Stimulated activated CD8-positive, alpha-beta memory T cell treated with anti-CD3 and anti-CD28 coated beads, Interleukin-4, amount 100 ng/mL, for 1 hour (primary cell): Measurements from ENCODE around the gene TNS1.

Source experiments
- DNase-seq, 2 donors: peaks; one replicate each; pipeline ENCODE4 v3.0.0-alpha.2; 2020; ENCODE audit warnings: low read depth in 2 of 2, low spot score in 1 of 2

Gene TNS1

DNA sequence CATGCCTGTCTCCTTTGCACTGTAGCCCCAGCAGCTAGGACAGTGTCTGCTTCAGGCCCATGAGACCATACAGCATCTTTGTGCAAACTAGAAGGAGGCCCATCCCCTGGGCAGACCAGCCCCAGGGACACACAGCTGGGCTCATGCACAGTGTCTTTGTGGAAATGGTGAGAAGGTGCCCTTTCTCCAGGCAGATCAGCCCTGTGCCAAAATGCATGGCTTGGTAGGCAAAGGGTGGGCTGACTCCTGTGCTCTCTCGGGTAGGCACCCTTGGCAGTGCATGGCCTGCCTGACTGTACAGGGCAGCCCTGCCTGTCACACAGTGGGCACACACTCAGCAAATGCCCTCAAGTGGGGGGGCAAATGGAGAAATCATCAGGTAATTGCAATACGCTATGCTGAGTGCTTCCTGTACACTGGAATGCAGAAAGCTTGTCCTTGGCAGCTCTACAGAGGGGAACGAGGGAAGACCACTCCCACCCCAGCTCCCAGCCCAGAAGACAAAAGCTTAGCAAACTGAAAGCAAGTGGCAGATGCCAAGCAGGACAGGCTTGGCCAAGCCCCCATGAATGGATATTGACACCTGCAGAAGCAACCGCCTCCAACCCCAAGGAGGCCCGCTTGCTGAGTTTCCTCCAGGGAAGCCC, 21.6 kb downstream of the TNS1 start:
- no peak for DNase-seq

DNA sequence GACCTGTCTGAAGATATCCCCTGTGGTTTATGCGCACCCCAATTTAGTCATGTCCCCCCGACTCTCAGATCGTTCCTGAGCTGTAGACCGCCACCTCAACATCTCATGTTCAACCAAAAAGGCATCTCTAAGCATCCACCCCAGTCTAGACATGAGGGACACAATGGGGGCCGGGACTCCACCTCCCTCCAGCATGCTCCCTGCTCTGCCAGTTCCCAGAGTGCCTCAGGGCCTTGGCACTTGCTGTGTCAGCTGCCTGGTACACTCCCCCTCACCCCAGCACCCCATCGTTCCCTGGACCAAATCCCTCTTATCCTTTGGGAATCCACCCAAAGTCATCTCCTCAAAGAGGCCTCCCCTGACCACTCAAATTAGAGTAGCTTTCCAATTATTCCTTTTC, 22.2 kb downstream of the TNS1 start:
- DNase-seq: no peak

DNA sequence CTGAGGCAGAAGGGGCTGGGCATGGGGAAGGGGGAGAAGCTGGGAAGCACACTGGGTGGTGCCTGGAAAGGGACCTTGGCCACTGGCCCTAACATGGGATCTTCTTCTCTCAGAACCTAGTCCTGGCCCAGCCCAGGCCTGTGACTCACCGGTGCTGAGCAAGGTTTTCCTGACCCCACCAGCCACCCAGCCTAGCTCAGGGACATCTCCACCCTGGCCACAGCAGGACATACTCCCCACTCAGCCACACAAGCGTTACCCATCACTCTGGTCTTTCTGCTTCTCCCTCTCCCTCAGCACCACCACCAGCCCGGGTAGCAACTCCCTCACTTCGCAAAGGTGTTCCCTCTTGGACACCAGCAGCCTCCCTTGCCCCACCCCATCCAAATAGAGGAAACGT, 22.8 kb downstream of the TNS1 start:
- DNase-seq: no peak

DNA sequence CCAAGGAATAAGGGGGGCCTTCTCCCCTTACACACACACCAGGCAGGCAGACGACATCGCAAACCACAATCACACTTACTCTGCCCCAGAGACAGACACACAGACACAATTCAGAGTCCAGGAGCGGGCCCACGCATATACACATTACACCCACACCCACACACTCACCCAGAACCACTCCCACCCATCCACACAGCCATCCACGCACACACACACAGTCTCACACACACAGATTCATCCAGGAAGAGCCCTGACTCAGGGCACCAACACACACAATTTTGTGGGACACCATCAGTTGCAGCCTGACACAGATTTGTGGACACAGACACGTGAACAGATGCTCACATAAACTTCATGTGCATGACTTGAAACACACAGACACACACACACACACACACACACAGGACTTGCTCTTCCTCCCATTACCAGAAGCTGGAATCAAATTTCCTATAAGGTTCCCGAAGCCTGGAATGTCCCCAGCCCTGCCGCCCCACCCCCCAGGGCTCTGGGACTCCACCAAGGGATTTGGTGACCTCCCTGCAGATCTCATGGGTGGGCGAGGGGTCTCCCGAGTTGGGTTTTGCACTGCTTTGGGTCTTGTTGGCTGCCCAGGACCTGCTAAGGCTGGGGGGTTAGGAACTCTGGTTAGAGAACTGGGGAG, 23.5 kb downstream of the TNS1 start:
- no peak for DNase-seq

DNA sequence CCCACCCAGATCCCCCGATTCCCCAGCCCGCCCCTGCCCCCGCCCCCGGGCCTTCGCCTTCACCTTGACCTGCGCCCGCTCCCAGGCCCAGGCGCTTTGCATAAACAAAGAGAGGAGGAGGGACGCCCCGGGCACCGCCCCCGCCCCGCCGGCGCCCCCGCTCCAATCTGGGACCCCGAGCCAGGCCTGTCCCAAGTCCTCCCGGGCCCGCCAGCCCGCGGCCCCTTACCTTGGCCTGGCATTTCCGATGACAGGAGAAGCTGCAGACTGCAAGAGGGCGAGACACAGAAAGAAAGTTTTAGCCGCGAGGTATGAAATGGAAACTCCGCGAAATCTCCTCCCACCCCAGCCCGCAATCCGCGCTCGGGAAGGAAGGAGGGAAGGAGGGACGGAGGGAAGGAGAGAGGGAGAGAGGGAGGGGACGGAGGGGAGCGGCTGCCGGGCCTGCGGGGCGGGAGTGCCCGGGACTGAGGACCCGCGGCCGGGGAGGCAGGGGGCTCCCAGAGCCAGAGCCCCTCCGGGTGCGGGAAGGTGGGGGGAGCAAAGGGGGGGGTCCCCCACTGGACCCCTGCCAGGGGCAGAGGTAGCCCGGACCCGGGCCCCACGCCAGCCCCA, 24.2 kb downstream of the TNS1 start:
- DNase-seq: no peak

DNA sequence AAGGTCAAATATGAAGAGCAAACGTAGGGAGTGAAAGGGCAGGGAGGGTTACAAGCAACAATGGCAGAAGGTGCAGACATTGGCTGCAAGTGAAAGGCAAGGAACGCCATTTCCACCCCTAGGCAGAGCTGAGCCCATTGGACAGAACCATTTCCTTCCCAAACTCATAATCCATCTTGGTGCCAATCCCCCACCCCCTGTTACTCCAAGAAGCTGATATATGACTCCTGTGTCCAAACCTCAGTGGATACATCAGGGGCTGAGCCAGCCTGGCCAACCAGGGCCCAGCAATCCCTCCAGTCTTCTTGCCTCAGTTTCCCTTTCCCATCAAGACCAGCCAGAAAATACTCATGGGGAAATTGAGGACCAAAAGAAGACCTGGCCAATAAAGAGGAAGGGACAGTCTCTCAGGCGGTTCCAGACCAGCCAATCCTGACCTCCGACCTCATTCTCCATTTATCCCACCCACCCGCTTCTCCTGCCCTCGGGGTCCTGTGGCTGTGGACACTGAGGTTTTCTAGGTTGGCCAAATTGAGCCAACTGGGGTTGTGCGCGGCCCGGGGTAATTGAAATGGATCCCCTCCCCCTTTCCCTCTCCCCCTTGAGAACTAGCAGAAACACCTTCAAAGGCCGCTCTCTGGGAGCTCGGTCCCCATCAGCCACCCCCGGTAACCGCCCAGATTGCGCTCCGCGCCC, 24.8 kb downstream of the TNS1 start:
- no peak for DNase-seq

DNA sequence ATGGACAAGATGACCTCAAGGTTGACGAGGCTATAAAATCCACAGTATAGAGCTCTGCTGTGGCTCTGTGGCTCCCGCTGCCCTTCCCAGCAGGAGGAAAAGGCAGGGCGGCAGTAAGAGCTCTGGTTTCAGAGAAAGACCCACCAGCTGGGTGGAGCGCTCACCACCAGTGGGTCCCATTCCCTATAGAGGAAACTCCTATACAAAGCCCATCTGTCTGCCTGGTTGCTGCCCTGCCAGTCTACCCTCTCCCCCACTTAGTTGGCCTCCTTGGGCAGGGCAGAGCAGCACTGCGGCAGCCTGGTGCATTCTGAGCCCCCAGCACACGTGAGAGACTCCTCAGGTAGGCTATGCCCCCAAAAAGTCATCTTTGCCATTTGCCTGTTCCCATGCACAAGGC, 26.5 kb downstream of the TNS1 start:
- no peak for DNase-seq

DNA sequence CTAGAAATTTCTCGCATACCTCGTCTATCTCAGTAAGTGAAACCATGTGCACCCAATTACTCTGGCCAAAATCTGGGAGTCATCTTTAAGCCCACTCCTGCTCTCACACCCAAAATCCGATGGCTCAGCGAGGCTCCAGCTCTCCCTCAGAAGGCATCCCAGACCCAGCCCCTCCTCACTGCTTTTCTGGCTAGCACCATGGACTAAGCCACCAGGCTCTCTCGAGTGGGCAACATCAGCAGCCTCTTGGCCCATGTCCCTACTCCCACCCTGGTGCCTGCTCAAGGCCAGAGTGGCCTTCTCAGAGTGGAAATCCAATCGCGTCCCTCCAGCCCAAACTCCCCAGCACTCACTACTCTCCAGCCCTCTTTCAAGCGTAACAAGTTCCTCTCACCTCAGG, 27.2 kb downstream of the TNS1 start:
- no peak for DNase-seq

DNA sequence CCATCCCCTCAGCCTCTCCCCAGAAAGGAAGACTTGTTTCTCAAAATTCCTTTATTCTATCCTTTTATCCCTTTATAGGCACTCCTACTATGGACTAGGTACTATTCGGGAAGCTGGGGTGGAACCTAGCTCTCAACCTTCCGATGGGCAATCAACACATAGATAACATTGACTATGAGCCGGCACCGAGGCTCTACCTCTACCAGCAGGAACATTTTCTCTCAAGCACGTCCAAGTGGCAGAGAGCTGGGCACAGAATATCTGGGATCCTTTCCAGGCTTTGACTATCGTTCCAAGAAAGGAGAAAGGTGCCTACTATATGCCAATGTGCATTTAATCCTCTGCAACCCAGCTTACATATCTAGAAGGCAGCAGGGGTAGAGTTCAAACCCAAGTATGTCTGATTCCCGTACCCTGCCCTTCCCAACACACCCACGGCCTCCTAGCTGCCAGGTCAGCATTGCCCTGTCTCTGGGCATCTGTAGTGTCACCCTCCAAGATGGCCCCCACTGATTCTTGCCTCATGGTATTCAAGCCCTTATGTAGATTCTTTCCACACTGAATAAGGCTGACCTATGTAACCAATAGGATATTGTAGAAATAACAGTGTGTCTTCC, 28.3 kb downstream of the TNS1 start:
- DNase-seq: no peak

DNA sequence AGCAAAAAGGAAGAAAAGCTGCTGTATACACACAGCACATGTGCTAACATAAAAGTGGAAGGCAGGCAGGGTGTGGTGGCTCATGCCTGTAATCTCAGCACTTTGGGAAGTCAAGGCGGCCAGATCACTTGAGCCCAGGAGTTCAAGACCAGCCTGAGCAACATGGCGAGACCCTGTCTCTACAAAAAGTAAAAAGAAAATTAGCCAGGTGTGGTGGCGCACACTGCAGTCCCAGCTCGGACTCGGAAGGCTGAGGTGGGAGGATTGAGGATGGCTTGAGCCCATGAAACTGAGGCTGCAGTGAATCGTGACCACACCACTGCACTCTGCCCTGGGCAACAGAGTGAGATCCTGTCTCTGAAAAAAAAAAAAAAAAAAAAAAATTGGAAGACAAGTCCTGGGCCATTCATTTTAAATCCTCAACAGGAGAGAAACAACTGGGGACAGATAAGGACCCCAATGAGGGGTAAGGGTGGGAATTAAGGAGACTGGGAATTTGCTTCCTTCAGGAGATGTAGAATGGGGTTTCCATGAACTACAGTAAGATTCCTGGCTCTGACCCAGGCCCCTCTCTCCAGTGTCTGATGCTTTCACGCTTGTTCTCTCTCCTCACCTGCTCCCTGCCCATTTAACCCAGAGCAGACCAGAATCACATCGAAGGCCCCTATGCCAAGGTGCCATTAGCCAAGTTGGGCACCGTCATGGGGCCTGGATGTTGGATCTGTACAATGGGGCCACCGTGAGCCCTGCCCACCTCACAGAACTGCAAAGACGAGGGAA, 29.6 kb downstream of the TNS1 start:
- DNase-seq: no peak

DNA sequence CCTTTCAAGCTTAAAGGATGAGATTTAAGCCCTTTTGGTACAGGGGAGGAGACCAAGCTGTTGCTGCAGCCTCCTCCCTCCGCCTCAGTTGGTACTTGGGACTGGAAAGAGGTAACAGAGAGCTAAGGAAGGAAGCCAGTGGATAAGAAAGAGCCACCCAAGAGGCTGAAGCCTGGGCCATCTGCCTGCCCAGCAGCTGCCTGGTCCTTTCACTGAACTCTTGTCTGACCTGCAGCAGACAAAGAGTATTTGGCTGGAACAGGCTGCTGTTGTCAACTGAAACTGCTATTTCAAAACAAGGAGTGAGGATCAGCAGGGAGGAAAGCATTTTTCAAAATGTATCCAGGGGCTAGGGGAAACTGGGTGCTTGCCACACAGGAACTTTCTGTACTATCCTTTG, 30.3 kb downstream of the TNS1 start:
- no peak for DNase-seq

DNA sequence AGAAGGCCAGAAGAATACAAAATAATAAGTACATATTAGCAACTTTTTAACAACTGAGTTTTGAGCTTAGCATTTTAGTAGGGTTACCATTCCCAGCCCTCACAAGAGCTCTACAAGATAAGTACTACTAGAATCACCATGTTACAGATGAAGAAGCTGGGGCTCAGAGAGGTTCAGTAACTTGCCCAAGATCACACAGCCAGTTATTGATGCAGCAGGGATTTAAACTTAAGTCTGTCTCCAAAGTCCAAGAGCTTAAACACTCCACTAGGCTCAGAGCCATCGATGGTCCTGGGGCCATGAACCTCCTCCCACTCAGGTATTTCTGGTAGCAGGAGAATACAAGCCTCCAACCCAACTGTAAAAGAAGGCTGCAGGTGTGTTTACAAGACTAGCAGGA, 30.8 kb downstream of the TNS1 start:
- no peak for DNase-seq

DNA sequence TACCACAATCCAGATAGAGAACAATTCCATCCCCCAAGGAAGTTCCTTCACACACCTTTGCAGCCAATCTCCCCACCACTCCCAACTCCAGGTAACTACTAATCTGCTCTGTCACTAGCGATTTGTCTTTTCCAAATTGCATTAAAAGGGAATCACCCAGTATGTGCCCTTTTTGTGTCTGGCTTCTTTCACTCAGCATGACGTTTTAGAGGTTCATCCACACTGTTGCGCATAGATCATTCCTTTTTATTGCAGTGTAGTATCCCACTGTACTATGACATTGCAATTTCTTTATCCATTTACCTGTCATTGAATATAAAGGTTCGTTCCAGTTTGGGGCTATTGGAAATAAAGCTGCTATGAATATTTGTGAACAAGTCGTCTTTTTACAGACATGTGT, 31.6 kb downstream of the TNS1 start:
- no peak for DNase-seq

DNA sequence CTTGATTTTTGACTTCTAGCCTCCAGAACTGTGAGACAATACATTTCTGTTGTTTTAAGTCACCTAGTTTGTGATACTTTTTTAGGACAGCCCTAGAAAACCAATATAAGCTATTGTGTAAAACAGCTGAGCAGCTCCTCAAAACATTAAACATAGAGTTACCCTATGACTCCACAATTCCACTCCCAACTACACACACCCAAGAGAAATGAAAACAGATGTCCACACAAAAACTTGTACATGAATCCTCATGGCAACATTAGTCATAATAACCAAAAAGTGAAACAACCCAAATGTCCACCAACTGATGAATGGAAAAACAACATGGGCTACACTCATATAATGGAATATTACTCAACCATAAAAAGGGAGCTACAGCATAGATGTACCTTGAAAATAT, 32.6 kb downstream of the TNS1 start:
- no peak for DNase-seq

DNA sequence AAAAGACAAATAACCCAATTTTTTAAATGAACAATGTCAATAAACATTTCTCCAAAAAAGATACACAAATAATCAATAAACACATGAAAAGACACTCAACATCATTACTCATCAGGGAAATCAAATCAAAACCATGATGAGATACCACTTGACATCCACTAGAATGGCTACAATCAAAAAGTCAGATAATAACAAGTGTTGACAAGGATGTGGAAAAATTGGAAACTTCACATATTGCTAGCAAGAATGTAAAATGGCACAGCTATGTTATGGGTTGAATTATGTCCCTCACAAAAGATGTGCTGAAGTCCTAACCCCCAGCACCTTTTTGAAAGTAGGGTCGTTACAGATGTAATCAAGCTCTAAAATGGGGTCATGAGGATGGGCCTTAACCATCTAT, 33.2 kb downstream of the TNS1 start:
- DNase-seq: no peak

DNA sequence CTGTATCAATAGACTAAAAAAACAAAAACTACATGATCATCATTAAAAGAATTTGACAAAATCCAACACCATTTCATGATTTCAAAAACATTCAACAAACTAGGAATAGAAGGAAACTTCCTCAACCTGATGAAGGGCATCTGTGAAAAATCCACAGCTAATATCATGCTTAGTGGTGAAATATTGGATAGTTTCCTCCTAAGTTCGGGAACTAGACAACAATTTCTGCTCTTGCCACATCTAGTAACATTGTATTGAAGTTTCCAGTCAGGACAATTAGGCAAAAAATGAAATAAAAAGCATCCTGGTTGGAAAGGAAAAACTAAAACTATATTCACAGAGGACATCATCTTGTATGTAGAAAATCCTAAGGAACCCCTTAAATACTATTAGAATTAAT, 34.8 kb downstream of the TNS1 start:
- DNase-seq: no peak

DNA sequence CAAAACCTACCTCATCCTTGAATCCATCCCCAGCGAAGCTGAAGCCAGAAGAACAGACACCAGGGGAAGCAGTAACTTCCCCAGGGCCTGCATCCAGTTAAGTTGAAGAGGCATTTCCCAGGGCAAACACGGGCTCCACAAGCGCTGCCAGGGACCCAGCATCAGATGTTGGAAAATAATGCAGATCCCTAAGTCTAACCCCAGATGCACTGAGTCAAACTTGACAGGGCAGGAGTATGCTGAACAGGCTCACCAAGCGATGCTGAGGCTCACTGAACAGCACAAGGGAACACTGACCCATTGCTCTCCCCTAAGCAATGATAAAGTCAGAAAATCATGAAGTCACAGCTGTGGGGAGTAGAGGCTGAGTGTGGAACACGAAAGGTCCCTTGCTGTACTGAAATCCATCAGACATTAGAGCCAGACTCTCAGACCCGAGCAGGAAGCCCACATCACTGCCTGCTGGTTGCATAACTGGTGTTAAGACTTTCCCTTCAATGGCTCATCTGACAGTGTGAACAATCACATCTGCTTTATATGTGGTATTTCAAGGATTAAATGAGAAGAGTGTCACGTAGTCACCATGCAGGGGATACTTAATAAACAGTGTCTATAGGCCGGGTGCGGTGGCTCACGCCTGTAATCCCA, 36.2 kb downstream of the TNS1 start:
- no peak for DNase-seq

DNA sequence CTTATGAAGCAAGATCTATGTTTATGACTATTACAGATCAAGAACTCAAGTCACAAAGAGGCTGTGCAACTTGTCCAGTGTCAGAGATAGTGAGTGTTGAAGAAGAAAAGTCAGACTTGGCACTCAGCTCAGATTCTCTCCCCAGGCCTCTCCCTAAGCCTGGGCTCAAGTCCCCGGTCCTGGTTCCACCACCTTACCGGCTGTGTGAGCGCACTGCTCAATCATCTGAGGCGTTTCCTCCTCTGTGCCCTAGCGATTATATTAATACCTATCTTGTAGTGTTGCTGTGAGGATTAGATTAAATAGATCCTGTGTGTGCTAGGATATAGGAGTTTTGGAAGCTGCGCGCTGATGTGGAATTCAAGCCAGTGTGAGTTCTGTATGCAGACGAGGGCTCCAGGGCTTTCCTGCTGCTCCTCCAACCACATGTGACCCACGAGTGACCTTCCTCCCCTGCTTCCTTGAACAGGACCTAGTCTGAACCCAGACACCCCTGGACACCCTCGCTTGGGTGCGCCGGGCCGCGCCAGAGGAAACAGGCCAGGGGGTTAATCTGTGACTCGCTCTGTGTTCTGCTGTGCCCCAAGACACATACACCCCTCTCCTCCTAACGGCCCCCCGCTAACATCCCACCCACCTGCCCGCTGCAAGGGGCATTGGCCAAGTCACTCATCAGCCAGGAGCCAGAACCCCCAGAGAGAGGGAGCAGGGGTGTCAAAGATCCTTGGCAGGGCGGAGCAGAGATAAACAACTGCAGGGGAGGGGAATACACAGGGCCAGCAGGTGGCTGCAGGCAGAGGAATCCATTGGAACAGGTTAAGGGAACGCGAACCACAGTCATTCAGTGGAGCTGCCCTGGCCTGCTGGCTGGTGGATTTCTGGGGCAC, 38.3 kb downstream of the TNS1 start:
- no peak for DNase-seq

DNA sequence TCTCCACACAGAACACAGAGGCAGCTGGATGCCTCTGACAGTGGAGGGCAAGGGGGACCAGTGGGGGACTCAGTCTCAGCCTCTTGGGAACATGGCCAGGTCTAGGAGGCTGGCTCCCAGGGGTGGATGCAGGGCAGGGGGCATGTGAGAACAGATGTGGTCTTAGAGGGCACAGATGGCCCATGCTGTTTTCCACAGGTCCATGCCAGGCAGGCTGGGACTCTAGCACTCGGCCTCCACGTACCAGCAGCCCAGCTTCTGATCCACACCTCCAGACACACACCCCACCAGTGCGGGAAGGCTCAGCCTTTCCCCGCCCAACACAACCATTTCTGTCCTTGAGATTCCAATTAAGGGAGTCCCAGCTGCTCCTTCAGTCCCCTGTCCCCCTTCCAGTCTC, 42.4 kb downstream of the TNS1 start:
- DNase-seq: no peak

DNA sequence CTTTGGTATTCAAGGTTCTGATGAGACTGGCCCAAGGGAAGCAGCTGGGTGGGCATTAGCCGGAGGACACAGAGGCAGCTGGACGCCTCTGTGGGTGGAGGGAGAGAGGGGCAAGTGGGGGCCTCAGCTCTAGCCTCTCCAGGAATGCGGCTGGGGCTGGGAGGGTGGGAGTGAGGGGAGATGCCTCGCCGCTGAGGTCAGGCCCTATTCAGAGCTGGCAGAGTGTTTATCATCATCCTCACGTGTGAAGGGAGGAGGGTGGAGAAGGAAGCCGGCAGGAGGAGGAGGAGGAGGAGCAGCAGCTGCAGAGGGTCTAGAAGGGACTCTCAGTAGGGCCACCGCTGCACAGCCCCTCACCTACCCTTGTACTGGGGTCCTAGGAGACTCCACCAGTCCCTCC, 43.1 kb downstream of the TNS1 start:
- no peak for DNase-seq
